Dedifferentiated amniotic fluid mesenchymal stem cell (primary cell): Measurements from ENCODE around the gene ENTPD6.
"Not testable (repeated sequence)": the region's sequence is repeated elsewhere in the genome, so short reads cannot be mapped to it uniquely, and the experiment has no call there.

ENCODE experiments used
- DNase-seq: peaks from one replicate; pipeline ENCODE4 v3.0.0-alpha.2; 2016; ENCODE audit errors: extremely low spot score

ENTPD6 gene

DNA sequence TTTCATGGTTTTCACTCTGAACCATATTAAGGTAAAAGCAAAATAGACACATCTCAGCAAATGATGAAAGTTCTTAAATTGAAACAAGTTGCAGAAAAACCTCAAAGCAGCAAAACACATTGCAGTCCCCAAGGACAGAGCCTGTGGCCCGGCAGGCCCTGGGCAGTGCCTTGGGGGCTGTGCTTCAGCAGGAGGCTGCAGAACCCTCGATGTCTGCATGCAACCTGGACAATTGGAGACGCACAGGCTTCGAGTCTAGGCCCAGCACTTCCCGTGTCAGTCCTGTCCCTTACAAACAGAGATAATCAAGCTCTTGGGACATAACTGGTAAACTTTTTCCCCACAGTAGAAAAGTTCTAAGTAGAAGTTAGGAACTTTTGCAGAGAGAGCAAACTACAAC is 61.6 kb downstream of the ENTPD6 start:
- DNase-seq = no peak

DNA sequence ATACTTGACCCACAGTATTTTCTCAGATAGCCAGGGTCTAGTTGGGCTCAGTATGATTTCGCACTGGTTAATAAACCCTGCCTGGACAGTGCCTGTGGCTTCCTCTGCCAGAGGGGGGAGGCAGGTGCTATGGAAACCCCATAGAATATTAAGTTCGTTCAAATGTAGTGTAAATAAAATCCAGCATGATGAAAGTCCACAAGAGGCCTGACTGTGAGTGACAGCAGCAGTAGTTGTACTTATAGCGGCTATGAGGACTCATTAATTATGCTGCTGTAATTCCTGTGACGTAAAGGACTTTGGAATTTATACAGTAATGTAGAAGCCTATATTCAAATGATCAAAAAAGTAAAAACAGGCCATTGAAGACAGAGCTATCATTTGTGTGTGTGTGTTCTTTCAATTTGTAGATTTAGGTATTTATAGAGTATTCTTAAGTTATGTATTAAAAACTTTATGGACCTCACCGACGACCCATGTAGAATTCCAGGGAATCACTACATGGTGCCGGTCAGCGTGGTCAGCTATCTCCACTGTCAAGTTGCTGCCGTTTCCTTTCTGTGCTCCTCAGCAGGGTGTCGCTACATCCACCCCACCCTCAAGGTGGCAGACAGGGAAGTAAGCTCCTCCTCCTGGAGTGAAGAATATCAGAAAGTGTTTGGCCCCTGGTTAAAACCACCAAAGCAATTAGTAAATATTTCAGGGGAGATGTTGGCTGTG is 62.4 kb downstream of the ENTPD6 start:
- DNase-seq = no peak

DNA sequence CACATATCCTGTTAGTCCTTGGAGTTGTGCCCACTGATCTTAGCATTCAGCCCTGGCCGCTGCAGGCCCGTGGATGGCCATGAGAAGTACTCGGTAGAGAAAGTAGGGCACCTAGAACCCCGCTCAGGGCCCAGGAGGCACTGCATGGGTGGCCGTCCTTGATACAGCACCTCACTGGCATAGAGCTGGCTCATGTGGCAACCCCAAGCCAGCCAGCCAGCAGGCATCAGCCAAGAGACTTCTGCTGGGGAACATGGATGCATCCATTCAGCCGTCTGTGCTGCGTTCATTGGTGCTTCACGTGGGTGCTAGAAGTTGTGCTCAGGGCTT is 62.9 kb downstream of the ENTPD6 start:
- no peak for DNase-seq

GRCh38 chr20:25258828-25259227 is 63.3 kb downstream of the ENTPD6 start:
- no peak for DNase-seq

GRCh38 chr20:25259358-25259757 is 63.8 kb downstream of the ENTPD6 start:
- DNase-seq = no peak

DNA sequence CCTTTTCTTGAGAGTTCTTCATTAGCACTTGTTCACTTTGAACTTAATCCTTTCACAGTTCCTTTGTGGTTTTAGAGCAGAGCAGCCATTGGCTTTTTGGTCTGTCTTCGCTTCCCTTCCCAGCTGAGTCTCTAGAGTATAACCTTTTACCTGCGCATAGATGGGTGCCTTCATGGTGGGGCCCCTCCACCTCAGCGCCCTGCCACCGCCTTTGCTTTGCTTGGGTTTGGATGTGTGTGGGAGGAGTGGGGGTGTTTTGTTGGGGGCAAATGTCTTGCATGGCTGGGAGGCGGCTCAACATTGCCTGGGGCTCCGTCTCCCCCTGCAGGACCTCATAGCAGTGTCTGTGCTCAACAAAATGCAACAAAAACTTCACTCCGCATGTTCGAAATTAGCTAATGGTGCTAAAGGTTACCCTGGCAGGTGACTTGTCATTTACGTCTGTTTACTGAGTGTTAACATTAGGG is 64.3 kb downstream of the ENTPD6 start:
- no peak for DNase-seq

- not testable (repeated sequence) for DNase-seq
These were observed 65.4 kb downstream of the ENTPD6 start for GRCh38 chr20:25260770-25261437.

DNA sequence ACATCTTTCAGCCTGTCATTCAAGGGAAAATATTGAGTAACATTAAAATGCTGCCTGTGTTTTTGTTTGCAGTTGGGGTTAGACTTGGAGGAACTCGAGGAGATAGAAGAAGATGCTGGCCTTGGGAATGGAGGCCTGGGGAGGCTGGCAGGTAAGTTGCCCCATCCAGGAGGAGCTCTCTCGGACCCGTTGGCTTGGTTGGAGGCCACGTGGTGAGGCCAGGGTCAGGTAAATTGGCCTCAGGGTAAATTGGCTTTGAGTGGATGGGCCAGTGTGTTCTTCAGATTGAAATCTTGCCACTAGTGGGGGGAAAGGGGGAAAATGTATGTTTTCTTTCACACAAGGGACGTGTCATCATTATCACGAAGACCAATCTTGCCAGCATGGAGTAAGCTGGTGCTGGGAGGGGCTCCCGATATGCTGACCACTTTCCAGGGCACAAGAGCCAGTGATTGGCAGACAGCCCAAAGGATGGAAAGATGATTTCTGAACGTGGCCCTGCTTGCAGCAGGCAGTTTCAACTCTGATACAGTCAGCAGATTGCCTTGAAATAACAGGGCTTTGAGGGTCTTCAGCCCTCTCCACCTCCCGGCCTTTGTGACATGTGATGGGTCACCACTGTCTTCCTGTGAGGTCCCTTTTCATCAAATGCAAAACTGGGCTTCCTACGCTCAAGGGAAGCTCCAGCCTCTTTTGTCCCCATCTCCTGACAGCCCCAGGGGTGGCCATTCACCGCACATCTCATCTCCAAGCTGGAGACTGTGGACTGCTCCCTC is 73.7 kb downstream of the ENTPD6 start:
- DNase-seq = no peak

GRCh38 chr20:25269833-25270170 is 74.3 kb downstream of the ENTPD6 start:
- no peak for DNase-seq

DNA sequence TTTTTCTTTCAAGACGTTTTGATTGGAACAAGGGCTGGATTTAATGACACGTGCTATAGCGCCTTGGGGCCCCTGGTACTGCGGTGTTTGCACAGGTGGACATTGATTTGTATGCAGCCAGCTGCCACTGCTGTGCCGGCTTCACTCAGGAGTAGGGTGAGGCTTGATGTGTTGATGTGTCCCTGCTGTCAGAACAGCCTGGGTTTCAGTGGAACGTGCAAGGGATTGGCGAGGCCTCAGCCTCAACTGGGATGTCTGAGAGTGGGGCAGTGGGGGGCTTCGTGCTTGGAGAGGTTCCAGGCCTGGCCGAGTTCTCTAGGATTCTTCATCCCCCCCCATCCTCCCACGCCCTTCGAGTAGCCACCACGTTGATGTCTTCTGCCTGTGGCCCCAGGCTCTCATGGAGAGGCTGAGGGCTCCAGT is 75.3 kb downstream of the ENTPD6 start:
- no peak for DNase-seq

GRCh38 chr20:25271486-25272222 is 76.1 kb downstream of the ENTPD6 start:
- no peak for DNase-seq

DNA sequence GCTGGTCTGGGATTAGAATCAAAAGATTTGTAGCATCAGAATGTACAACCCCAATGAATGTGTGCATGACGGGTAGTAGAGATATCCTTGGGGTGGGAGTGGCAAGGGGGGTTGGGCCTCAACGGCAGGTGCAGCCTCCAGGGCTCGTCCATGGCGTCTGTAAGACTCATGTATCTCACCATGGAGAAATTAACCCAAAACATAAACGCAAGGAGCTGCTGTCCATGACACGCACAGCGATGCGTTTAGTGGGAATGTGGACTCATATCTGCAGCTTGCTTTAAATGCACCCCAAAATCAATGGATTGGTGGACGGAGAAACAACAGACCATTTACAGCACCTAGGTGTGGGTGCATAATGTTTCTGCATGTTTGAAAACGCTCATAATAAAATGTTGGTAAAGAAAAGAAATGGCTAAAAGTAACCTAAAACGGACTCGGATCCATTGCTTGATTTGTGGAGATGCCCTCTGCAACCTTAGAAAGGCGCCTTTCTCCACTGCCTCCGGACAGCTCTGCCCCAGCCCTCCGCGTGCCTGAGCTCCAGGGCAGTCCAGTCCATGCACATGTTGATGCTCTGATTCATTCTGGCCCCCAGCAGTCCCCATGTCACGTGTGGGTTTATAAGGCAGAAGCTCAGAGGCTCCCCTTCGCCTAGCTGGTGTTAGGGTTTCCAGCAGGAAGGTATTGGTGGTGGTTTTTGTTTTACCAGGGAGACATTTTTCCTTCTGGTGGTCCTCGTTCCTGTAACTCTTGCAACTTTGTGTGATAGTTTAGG is 76.9 kb downstream of the ENTPD6 start:
- no peak for DNase-seq

GRCh38 chr20:25273046-25273445 is 77.5 kb downstream of the ENTPD6 start:
- DNase-seq = no peak

DNA sequence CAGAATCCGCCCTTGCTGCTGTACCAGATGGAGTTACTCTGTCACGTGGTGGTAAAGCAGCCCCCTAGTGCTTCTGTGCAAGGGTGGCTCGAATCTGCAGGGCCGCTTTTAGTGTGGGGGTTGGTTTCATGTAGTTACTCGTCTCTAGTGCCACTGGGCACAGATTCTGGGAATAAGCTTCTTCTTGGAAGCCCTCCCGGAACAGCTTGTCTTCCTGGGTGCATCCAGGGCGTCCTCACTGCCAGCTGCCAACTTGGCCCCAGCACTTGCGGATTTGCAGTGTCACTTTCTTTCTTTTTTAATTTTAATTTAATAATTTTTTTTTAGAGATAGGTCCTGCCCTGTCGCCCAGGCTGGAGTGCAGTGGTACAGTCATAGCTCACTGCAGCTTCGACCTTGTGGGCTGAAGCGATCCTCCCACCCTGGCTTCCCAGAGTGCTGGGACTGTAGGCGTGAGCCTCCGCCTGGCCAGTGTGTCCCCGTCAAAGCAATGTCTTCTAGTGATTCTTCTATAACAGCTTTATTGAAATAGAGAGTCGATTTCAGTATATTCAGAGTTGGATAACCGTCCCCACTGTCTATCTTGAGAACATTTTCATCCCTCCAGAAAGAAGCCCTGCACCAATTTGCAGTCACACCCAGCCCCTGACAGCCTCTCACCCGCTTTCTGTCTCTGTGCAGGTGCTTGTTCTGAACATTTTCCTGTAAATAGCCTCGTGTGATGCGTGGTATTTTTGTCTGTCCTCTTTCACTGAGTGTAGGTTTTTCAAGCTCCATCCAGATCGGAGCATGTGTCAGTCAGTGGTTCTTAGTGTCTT is 78.2 kb downstream of the ENTPD6 start:
- no peak for DNase-seq

DNA sequence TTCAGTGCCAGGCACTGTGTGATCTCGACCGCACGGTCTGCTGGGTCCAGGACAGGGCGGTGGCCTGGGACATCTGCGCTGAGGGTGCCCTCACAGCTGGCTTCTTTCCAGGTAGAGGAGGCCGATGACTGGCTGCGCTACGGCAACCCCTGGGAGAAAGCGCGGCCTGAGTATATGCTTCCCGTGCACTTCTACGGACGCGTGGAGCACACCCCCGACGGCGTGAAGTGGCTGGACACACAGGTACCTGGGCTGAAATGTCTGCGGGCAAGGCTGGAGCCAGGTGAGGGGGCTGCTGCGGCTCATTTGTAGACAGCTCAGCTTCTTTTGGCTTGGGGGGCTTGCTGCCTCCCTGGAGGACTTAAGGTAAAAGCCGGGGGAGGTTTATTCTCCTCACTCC is 79.0 kb downstream of the ENTPD6 start:
- DNase-seq = no peak

GRCh38 chr20:25274891-25275812 is 79.6 kb downstream of the ENTPD6 start:
- DNase-seq = no peak

DNA sequence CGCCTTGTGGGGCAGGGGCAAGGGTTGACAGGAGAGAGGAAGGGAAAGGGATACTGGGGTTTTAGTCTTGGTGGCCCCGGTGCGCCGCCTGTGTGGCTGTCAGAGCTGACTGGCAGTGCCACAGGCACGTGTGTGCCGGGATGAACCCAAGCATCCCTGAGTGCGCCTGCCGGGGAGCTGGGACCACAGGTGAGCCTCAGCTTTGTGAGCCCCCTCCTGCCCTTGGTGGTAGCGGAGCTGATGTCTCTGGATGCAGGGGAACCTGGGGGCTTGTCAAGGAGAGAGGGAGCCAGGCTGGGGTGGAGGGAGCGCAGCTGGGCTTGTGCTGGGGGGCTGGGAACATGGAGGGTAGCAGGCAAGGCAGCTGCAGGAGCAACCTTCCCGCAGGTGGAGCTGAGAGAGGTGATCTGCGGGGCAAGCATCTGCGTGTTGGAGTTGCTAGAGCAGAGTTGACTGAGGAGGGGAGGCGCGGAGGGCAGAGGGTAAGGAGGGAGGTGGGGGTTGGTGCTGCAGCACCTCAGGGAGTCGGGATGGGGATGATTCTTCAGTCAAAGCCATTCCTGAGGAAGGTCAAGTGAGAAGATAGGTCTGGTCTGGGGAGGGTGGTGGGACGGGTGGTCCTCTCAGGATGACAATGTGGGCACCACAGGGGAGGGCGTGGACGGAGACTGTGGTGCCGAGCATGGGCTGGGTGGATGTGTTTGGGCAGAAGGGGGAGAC is 80.5 kb downstream of the ENTPD6 start:
- no peak for DNase-seq
